ENCODE measurements around the gene HPCAL1.
A peak's percentile ranks its signal among the peaks of the same experiment; 100 is the strongest.

The HPCAL1 gene

GRCh38 chr2:10402062-10402585 is 99.4 kb downstream of the HPCAL1 start:
- DNase-seq (ENCODE audit: low read depth in 2 of 3, low spot score in 2 of 3), result no peak

- DNase-seq (ENCODE audit: low read depth in 2 of 3, low spot score in 2 of 3), result no peak
Measured at GRCh38 chr2:10402653-10403215, 100.0 kb downstream of the HPCAL1 start.

- no peak for DNase-seq (ENCODE audit: low read depth in 2 of 3, low spot score in 2 of 3)
Measured at GRCh38 chr2:10404324-10405143, 101.8 kb downstream of the HPCAL1 start.

GRCh38 chr2:10405448-10405847 is 102.7 kb downstream of the HPCAL1 start:
- DNase-seq (ENCODE audit: low read depth in 2 of 3, low spot score in 2 of 3), result no peak

- DNase-seq (ENCODE audit: low read depth in 2 of 3, low spot score in 2 of 3), result no peak
Measured at GRCh38 chr2:10406016-10406415, 103.3 kb downstream of the HPCAL1 start.

GRCh38 chr2:10406491-10407188 is 103.9 kb downstream of the HPCAL1 start:
- no peak for DNase-seq (ENCODE audit: low read depth in 2 of 3, low spot score in 2 of 3)

GRCh38 chr2:10407432-10407831 is 104.7 kb downstream of the HPCAL1 start:
- no peak for DNase-seq (ENCODE audit: low read depth in 2 of 3, low spot score in 2 of 3)

GRCh38 chr2:10407841-10408648 is 105.3 kb downstream of the HPCAL1 start:
- DNase-seq (ENCODE audit: low read depth in 2 of 3, low spot score in 2 of 3), result peak; percentile 27 to 48 (median 38)

- peak; percentile 51 to 78 (median 62) for DNase-seq (ENCODE audit: low read depth in 2 of 3, low spot score in 2 of 3)
Measured at GRCh38 chr2:10408649-10409579, 106.2 kb downstream of the HPCAL1 start.

- no peak for DNase-seq (ENCODE audit: low read depth in 2 of 3, low spot score in 2 of 3)
Measured at GRCh38 chr2:10410001-10410822, 107.5 kb downstream of the HPCAL1 start.

GRCh38 chr2:10410823-10411437 is 108.2 kb downstream of the HPCAL1 start:
- no peak for DNase-seq (ENCODE audit: low read depth in 2 of 3, low spot score in 2 of 3)

- no peak for DNase-seq (ENCODE audit: low read depth in 2 of 3, low spot score in 2 of 3)
Measured at GRCh38 chr2:10411557-10411956, 108.9 kb downstream of the HPCAL1 start.

- DNase-seq (ENCODE audit: low read depth in 2 of 3, low spot score in 2 of 3), result no peak
Measured at GRCh38 chr2:10412380-10412779, 109.7 kb downstream of the HPCAL1 start.

GRCh38 chr2:10413503-10413902 is 110.8 kb downstream of the HPCAL1 start:
- no peak for DNase-seq (ENCODE audit: low read depth in 2 of 3, low spot score in 2 of 3)

GRCh38 chr2:10413991-10414451 is 111.3 kb downstream of the HPCAL1 start:
- no peak for DNase-seq (ENCODE audit: low read depth in 2 of 3, low spot score in 2 of 3)

- no peak for DNase-seq (ENCODE audit: low read depth in 2 of 3, low spot score in 2 of 3)
Measured at GRCh38 chr2:10414591-10414990, 111.9 kb downstream of the HPCAL1 start.

- DNase-seq (ENCODE audit: low read depth in 2 of 3, low spot score in 2 of 3), result no peak
Measured at GRCh38 chr2:10415048-10415447, 112.3 kb downstream of the HPCAL1 start.

- no peak for DNase-seq (ENCODE audit: low read depth in 2 of 3, low spot score in 2 of 3)
Measured at GRCh38 chr2:10415640-10416039, 112.9 kb downstream of the HPCAL1 start.

Measured in activated CD8-positive, alpha-beta memory T cell treated with anti-CD3 and anti-CD28 coated beads for 48 hours (primary cell).